HG03342 (cell line): ENCODE measurements around the gene RHOT1.
"Not testable (repeated sequence)": the region's sequence is repeated elsewhere in the genome, so short reads cannot be mapped to it uniquely, and the experiment has no call there.

Experiments
- ATAC-seq: cut with Tn5 transposase; IDR thresholded peaks from one replicate; pipeline ENCODE4 v1.9.1; 2021; ENCODE audit warnings: mild to moderate bottlenecking, moderate library complexity; ENCODE audit not compliant: unreplicated experiment

RHOT1 gene

DNA sequence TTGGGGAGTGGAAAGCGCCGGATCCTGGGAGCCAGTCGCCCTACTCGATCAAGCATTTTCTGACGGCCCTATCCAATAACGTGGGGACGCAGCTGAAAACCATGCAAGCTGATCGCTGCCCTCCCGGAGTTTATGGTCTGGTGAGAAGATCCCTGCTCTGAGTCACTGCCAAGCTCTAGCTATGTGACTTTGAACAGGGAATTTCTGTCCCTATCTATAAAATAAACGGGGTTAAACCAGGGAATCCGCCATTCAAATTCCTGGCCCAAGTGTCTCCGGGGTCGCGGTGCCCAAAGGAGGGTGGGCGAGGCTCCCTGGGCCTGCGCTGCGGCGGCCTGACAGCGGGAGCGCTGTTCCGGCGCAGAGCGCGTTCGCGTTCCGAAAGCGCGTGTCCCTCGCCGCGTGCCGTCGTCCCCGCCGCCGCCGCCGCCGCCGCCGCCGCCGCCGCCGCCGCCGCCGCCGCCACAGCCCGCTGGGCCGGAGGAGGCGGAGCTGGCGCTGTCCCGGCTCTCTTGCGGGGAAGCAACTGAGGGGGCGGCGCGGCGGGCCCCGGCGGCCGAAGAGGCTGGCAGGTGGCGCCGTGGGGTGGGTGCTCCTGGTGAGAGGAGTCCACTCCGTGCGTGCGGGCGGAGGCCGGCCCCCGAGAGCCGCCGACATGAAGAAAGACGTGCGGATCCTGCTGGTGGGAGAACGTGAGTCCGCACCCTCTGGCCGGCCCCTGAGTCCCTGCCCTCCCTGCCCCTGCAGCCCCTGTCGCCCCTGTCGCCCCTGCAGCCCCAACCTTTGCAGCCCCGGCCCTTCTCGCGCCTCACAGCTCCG is at the start of gene RHOT1:
Gene RHOT1, plus strand, starts transcription at position 465 of the 819 bp plus-strand sequence. Its CDS starts 191 bp downstream, at position 656.
- ATAC-seq = peak; percentile 71

GRCh38 chr17:32099686-32100085 is 42.6 kb upstream of the RHOT1 start:
- ATAC-seq = no peak

- not testable (repeated sequence) for ATAC-seq
Observed at GRCh38 chr17:32100323-32100722, 42.0 kb upstream of the RHOT1 start.

DNA sequence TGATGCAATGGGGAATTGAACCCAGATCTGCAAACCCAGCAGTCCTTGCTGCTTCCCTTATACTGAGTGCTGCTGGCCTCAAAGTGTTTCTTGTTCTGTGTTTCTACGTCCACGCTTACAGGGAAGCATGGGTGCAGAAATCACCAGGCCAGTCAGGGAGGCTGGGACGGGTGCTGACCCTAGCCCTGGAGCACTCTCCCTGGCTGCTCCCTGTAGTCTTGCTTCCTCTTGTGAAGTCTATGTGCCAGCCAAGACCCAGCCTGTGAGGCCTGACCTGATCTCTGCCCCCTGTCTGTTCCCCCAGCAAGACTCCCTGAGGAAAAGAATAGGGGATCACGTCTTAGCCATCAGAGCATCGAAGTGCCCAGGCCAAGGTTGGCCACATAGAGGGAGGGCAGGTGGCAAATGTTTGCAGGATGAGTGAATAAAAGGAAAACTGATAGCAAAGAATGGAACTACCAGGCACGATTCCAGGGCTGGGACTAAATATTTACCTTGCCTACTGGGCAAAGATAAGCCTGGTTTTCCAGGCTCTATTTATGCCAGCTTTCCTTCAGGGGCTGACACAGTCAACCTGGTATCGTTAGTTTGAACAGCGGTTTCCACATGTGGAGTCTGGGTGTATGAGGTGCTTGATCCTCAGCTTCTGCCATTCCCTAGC is 41.2 kb upstream of the RHOT1 start:
- ATAC-seq = no peak

DNA sequence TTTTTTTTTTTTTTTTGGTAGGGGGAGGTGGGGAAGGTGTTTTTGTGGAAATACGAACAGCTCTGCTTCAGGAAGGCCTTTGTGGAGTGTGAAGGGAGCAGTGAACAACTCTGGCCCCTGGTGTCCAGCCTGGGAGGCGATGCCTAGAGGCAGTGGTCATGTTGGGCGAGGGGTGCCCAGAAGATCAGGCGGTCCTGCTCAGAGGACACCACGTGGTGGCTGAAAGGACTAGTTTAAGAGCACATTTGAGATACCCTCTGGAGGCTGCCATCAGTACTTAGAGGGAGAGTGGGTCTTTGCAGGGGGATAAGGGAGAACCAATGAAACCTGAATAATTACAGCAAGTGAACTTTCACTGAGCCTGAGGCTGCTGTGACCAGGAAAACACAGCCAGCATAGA is 40.1 kb upstream of the RHOT1 start:
- no peak for ATAC-seq

DNA sequence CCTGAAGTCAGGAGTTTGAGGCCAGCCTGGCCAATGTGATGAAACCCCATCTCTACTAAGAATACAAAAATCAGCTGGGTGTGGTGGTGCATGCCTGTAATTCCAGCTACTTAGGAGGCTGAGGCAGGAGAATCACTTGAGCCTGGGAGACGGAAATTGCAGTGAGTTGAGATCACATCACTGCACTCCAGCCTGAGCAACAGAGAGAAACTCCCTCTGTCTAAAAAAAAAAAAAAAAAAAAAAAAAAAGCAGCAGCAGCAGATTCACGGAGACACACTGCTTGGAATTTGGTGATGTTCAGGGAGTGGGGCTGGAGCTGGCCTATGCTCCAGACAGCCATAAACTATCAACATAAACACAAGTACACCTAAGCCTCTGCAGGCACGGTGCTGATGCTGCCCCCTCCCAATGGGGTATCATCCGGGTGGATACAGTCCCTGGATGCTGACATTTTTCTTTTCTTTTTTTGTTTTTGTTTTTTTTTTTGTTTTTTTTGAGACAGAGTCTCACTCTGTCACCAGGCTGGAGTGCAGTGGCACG is 39.6 kb upstream of the RHOT1 start:
- ATAC-seq = no peak

GRCh38 chr17:32103476-32104113 is 38.7 kb upstream of the RHOT1 start:
- ATAC-seq = no peak

DNA sequence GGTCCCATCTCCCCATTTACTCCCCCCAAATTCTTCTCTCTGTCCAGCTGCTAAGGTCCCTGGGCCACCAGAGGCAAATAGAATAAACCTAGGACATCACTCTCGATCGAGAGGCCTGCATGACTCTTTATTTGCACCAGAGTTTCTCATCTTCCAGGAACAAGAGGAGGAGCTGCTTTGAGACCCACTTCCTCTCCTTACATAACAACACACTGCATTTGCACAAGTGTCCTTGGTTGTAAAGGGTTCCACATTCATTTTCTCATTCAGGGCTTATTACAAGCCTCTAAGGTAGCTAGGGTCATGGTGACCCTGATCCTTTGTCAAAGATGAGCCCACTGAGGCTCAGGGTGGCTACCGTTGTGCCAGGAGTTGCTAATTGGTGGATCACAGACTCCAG is 38.1 kb upstream of the RHOT1 start:
- ATAC-seq = no peak

- not testable (repeated sequence) for ATAC-seq
Observed at GRCh38 chr17:32106471-32106981, 35.8 kb upstream of the RHOT1 start.

GRCh38 chr17:32107194-32107593 is 35.1 kb upstream of the RHOT1 start:
- ATAC-seq = not testable (repeated sequence)

GRCh38 chr17:32110596-32110995 is 31.7 kb upstream of the RHOT1 start:
- ATAC-seq = no peak

- ATAC-seq = no peak
Observed at GRCh38 chr17:32111141-32111771, 31.0 kb upstream of the RHOT1 start.

- no peak for ATAC-seq
Observed at GRCh38 chr17:32112416-32112815, 29.9 kb upstream of the RHOT1 start.

DNA sequence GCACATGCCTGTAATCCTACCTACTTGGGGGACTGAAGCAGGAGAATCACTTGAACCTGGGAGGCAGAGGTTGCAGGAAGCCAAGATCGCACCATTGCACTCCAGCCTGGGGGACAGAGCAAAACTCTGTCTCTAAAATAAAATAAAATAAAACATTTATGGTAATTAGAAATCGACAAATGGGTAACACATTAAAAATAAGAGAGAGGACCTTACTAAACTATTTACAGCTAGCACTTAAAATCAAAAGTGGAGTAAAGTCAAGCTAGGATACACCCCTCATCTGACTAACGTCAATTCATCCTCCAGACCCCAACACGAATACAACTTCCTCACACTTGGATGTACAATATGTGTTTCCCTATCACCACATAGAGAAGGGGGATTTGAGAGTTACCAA is 27.8 kb upstream of the RHOT1 start:
- ATAC-seq = no peak

DNA sequence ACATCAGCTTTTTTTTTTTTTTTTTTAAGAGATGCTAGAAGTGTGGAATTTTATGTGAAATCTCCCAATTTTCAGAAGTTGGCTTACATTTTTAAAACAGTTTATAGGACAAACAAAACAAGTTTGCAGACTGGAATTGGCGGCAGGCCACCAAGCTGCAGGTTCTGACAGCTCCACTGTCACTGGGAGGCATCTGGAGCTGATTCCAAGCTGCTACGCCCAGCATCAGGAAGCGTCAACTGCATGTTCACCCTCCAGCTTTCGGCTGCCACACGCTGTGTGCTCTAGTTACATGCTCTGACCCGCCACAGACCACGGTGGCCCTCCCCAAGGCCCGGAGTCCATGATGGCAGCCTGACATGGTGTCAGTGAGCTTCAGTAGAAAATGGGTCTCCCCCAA is 26.8 kb upstream of the RHOT1 start:
- ATAC-seq = not testable (repeated sequence)

DNA sequence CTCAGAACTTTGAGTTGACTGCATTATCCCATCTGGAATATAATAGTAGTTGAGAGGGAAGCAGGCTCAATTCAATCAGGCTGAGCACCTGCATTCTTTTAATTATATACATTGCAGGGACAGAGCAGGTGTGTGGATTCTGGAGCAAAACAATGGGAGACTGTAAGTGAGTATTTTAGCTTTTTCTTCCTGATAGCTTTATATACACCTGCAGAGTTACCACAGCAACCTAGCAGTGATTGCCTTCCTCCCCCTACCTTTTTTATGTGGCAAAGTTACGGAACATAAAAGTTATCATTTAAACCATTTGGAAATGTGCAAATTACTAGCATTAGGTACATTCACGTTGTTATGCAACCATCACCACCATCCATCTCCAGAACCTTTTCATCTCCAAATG is 25.4 kb upstream of the RHOT1 start:
- no peak for ATAC-seq

DNA sequence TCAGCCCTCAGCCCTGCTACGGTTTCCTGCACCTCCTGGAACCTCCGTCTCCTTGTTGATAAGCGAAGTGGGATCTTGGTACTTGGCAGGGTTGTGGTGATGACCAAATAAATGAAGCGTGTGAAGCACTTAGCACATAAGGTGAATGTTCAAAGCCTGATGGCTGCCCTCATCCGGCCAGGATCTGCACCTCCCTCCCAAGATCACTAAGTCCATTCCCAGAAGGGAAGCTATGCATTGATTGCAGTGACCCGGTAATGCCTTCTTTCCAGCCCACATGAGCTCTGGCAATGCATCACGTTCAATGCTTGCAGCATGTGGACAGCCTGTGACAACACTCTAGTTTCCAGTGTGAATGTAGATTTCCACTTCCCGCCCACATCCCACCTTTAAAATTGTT is 24.9 kb upstream of the RHOT1 start:
- no peak for ATAC-seq

DNA sequence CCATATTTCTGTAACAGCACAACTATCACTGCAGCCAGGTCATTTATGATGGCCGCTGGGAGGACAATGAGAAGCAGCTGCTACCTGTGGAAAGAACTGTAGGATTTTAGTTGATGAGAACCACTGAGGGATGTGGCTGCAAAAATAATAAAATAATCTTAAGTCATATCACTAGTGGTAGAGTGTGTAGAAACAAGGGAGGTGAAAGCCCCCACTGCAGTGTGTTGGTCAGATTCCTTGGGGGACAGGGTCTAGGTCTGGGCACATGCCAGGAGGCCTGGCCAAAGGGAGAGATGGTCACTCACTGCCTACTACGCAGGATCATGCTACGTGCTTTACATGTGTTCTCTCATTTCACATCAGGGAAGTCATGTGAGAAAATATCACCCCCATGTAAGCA is 24.2 kb upstream of the RHOT1 start:
- ATAC-seq = not testable (repeated sequence)

- ATAC-seq = no peak
Observed at GRCh38 chr17:32118835-32119234, 23.5 kb upstream of the RHOT1 start.

- no peak for ATAC-seq
Observed at GRCh38 chr17:32120141-32120540, 22.2 kb upstream of the RHOT1 start.

DNA sequence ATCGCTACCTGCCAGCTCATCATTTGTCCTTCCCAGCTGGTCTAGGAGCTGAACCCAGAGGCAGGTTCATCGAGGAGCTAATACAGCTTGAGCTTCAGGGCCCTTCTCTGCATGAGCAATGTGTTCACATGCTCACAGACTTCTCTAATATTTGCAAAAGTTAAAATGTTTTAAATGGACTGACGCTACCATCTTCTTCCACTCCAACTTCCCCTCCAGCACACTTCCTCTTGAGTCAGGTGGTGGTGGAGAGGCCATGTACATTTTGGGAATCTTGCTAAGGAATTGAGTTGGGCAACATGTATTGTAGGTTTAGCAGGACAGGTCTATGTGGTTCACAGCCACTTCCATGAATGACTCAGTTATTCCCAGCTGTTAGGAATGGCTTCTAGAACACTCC is 21.6 kb upstream of the RHOT1 start:
- no peak for ATAC-seq
